ENCODE measurements around the gene ZNF423.
"Not testable (repeated sequence)": the region's sequence is repeated elsewhere in the genome, so short reads cannot be mapped to it uniquely, and the experiment has no call there.

Gene ZNF423

DNA sequence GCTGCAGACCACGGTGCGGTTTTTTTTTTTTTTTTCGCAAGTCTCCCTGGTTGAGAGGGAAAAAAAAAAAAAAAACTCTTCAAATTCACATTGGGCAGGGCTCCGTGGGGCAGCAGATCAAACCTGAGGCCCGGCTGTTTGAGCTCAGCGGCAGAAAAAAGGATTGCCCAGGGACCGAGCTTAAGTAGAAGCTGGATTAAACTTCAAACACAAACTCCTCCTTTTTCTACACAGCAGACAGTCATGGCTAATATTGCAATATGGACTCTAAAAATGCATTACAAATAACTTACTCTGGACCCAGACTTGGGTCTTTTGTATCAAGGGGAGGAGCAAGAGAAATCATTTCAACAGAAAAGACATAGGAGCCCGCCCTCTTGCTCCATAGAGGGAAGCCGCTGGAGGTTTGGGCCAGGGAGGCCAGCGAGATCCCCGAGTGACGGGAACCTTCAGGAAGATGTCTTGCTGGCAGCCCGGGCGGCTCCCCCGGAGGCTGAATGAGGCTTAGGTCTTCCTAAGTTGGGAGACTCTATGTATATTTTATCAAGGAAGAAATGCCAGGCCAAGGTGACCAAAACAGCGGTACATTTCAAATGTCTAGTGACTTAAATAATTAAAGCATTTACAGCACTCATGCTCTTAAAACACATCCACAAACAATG is 167.7 kb downstream of the ZNF423 start:
- no peak for DNase-seq

DNA sequence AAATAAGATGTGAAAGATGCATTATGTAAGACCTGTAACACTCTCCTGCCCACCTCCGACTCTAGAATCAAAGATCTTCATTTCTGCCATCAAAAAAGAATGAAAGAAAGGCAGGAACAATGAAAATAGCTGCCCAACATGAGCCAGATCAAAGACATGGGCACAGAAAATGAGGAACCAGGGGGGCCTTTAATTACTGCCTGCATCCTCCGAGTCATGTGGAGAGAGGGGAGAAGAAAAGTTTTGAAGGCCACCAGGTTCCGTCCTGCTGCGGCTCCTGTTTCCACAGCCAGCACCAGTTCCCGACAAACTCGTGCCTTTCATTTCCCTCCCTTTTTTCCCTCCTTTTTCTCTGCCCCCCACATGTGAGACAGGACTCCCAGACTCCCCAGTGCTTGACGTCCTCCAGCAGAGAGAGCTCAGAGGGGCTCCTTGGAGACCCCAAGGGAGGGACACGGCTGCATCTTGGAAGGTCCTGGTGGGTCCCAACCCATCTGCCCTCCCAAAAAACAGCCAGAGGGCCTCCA is 168.4 kb downstream of the ZNF423 start:
- no peak for DNase-seq

DNA sequence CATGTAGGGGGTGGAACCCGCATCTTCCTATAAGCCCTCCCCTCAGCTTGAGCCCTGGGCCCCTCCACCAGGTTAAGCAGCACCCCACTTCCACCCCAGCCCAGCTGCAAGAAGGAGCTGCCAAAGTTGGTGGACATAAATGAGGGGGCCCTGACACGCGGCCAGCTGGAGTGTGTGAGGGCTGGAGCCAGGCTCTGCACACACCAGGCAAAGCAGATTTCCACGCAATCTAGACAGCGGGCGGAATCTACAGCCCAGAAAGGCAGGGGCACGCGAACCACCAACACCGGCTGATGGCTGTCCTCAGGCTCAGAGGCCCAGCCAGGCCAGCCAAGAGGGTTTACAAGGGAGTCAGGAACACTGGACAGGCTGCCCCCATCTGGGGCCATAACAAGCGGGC is 171.2 kb downstream of the ZNF423 start:
- DNase-seq, result no peak

DNA sequence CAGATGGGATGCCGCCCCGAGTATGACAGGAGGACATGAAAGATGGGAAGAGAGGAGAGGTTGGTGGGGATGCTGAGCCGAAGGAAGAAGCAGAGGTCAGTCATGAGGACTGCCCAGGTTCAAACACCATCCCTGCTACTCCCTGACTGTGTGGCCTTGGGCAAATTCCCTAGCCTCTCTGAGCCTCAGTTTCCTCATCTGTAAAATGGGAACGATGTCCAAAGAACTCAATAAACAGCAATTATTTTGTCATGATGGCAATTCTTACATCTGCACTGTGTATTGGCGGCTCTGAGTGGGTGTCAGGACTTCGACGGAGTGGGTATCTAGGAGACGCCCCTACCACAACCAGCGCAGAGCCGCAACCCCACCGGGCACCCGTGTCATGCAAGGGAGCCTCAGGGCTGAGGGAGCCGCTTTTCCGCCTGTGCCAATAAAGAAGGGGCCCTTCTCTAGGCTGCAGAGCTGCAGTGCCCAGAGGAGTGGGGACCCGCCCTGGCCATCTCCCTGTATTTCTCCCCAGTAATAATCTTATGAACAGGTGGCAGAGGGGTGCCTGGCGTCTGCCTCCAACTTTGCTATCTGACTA is 173.2 kb downstream of the ZNF423 start:
- DNase-seq, result no peak

DNA sequence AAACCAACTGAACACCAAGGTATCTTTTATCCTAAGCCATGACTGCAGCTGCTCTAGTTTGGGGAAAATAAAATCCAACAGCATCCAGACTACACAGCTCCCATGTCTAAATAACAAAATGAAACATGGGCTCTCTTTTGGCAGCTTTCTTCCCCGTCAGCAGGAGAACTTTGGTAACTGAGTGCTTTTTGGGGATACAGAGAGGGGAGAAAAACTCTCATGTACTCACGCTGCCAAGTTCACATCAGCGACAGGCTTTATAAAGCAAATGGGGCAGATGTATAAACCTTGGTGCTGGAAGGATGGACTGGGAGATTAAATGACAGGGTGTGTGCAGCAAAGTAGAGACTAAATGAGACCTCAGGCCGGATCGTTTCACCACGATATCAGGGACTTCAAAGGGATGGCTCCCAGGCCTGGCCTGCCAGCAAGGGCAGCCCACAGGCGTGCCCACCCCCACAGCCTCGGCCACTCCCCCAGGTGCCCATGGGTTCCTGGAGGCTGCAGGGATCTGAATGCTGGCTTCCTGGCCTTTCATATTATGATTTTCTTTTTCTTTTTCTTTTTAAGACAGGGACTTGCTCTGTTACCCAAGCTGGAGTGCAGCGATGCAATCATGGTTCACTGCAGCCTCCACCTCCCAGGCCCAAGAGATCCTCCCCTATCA is 174.6 kb downstream of the ZNF423 start:
- DNase-seq, result no peak

DNA sequence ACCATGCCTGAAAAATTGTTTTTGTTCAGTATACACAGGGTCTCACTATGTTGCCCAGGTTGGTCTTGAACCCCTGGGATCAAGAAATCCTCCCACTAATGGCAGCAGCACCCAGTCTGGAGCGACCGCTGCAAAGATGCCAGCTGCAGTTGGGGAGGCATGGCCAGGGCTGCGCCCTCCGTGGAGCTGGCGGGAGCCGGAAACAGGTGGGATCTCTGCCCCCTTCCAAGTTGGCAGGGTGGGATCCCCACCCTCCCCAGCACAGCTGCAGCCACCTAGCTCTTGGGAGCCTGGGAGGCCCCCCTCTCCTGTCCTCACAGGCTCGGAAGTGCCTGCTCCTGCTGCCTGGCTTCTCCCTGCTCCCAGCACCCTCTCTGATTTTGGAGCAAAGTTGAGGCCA is 176.8 kb downstream of the ZNF423 start:
- no peak for DNase-seq

DNA sequence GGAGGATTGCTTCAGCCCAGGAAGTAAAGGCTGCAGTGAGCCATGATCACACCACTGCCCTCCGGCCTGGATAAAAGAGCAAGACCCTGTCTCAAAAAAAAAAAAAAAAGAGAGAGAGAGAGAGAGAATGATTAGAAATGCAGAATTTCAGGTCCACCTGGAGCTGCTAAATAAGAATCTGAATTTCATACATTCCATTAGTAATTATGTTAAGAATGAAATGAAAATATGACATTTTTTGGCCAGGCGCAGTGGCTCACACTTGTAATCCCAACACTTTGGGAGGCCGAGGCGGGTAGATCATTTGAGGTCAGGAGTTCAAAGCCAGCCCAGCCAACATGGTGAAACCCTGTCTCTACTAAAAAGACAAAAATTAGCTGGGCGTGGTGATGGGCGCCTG is 178.3 kb downstream of the ZNF423 start:
- DNase-seq, result not testable (repeated sequence)

DNA sequence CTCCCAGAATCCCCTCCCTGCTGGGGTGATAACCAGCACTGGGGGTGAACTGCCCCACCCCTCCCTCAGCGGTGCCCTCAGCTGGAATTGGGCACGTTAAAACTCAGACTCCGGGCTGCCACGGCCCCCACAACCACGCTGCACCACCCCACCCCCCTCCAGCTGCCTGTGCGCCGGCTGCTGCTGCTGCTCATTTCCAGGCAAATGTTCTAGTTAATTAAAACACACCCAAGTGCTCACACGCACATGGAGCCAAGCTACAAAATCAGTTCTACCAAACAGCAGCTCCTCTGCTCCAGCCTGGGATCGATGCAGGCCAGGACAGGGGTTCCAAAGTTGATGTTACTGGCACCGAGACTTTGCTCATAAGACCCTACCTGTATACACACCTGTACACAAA is 180.5 kb downstream of the ZNF423 start:
- DNase-seq, result no peak

DNA sequence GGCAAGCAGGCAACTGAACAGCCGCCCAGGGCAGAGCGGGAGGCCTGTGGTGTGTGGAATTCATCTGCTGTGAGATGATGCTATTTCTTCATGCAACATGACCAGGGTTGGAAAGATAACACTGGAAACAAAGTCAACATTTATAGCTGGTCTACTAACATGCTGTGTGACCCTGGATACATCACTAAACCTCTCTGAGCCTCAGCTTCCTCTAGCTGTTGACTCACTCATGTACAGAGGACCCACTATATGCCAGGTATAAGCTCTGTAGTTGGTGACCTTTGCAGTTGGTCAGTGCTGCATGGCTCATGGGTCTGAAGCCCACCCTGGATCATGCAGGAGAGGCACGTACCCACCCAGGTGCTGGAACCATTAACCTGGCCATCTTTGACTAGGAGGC is 180.9 kb downstream of the ZNF423 start:
- DNase-seq, result no peak

DNA sequence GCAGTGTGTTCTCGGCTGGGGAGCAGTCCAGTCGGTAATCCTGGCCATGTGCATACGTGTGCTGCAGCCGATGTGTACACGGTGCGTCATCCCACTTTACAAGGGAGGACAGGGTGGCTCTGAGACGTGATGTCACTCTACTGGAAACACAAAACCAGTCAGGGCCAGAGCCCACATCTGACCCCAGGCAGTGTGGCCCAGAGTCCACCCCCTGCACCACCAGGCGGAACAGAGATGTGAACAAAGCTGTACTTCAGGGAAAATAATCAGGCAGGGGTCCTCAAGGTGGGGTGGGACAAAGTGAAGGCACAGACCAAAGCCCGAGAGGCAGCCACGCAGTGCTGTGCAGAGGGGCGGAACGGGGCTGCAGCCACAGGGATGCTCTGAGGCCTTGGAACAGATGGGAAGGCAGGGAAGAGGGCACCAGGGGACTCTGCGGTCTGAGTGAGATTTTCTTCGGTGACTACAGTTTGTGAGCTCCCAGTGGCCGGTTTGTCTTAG is 181.5 kb downstream of the ZNF423 start:
- DNase-seq, result no peak

DNA sequence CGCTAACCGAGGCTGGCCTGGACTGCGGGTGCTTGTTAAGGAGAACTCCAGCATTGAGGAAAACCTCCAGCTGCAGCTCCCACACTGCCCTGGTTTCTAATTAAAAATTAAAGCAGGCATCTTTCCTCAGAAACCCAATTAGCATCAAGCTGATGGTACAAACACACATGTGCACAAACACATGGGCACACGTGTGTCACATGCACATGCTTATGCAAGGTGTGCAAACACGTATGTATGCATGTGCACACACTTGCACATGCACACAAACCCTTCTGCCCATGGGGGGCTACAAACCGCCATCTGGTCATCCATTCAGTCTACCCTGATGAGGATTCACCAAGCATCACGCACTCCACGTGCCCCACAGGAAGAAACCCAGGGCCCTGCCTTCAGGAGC is 182.5 kb downstream of the ZNF423 start:
- no peak for DNase-seq

DNA sequence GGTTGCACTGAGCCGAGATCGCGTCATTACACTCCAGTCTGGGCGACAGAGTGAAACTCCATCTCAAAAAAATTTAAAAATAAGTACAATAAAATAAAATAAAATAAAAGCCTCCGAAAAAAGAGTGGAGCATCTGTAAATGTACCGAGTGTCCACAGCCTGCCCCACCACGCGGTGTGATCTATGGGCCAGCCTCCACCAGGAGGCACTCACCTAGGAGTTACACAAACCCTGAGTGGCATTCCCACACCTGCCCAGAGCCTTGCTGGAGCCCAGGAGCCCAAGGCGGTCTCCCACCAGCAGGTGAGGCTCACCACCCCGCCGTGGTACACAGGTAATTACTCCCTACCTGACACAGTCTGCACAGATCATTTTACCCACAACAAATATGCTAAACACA is 183.2 kb downstream of the ZNF423 start:
- no peak for DNase-seq

DNA sequence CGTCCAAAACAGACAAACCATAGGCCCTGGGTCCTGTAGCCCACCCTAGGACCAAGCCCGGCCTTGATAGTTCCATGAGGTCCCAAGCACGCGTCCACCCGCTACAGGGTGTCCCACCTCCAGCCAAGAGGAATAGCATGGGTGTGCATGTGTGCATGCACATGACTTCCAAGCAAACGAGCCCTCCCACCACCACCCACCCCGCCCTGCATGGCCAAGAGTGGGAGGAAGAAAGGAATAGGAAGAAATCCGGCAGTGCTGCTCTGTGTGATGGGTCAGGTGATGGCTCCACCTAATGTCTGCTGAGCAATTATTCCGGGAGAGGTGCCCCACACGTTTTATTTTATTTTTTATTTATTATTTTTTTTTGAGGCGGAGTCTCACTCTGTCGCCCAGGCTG is 184.6 kb downstream of the ZNF423 start:
- no peak for DNase-seq

DNA sequence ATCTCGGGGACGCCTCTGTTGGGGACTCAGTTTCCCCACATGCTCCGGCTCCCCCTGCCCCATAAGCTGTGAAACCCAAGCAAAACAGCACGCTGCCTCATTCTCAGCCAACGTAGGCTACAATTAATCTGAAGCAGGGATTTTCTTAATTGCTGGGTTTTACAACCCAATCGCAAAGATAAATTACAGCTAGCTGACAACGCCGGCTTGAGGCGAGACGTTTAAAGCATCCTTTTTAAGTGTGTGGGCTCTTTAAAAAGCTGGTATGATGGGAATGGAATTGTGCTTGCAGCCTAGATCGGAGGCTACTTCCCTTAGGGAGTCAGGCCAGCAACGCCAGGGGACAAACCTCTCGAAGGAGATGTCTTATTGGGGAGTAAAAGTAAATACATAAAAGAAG is 185.3 kb downstream of the ZNF423 start:
- no peak for DNase-seq

DNA sequence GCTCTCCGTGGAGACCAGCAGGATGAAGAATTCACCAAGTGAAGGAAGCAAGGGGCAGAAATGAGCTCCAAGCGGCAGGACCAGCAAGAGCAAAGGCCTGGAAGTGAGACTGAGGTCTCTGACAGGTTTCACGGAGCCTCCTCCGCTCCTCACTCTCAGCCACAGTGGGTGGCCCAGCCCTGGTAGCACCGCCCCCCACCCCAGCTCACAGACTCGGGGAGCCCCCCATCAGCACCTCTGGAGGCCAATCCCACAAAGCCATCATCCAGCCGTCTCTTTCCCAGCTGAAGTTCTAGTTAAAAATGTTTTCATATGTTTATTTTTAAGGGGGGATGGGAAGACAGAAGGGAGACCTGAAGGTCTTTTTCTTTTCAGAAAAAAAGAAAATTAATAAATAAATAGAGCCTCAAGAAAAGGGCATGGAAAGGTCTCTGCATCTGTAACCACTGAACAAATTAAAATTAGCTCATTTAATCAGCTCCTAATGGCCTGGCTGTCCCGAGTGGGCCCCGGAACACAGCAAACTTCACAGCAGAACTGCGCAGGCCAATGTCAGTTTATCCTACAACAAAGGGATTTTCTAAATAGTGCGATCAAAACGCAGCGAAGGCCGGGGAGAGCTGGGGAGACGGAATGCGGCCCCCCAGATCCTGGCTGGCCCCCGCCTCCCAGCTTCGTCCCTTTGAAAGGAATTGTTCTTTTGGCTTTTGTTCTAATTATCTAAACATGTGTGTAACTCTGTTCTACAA is 190.3 kb downstream of the ZNF423 start:
- DNase-seq, result no peak

DNA sequence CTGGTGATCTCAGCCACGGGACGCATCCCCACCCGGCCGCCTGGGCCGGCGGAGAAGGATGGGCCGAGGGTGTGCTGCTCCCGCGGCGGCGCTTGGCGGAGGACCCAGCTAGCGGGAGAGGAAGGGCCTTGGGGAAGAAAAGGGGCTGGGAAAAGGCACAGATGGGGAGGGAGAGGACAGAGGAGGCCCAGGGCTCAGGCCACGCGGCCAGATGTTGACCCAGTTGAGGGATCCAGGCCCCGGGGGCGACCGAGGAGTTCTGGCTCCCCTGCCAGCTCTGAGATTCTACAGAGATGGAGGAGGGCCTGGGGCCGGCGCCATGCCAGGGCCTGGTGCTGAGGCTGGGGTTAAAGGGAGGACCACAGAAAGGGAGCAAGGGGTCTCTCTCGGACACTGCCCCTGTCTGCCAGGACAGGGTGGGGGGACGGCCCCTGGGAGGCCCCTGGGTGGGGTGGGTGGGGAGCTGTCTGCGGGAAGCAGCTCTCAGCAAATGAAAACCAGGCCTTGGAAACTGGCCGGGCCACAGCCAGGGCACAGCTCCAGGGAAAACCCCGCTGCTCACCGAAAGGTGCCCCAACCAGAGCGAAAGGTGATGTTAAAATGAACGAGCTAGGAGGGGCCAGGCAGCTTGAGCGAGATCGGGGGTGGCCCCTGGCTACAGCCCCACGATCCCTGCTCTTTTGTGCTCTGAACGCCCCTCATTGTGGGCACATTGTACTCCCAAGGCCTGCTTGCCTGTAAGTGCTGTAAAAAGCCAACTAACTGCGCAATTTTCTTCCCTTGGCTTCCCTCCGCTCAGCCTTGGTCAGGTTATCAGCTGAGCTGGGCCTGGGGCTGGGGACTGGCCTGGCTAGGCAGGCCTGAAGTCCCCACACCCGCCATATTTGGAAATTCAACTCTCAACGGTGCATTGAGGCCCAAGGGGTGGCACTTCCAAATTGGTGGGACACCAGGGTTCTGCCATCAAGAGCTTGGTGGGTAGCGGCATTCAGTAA is 191.4 kb downstream of the ZNF423 start:
- no peak for DNase-seq

DNA sequence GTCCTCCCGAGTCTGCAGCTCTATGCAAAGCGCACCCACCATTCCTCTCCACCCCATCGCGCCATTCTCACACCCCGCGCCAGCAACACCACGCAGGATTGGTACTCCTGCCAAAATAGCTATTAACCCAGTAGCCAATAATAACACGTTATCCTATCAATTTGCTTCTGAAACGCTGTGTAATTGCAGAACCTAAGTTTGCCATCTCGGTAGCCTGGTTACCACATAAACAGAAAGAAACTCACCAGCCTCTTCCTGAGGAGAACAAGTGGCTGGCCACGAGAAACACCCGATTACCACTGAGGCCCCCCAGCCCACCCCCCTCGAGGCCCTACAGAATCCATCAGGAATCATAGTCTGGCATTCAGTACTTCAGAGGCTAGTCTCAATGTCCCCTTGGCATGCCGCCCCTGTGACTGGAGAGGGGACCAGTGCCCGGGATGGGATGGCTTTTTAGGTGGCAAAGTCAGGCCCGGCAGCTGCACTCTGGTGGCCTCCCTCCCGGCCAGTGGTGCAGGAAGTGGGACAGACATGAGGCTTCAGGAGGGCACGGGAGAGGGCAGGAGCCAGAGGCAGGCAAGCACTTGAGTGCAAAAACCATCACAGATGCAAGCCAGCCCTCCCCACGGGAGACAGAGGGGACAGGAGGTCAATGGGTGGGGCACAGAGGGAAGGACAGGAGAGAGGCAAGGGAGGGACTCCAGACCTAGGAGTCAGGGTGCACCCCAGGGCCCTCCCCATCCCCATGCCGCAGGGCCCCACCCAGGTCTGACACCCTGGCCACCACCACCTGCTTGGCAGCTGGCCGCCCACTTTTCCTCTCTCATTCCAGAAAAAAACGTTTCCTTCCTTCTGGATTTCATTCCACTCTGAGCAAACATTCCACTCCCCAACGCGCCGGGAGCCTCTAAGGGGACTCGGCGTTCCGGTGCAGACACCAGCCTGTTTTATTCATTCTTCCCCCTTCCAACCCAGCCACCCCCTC is 192.5 kb downstream of the ZNF423 start:
- no peak for DNase-seq

DNA sequence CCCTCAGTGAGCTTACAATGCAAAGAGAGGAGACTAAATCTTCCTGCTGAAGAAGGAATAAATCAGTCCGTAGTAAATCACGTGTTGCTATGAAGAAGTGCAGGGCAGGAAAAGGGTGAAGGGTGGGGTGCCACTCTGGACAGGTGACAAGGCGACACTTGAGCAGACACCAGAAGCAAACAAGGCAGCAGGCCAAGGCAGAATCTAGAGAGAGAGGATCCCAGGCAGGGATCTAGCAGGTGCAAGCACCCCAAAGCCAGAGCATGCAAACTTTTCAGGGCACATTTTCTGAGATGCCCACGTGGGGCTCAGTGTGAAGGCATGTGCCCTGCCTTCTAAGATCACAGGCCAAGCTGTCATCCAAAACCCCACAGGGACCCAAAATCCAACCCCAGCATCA is 193.3 kb downstream of the ZNF423 start:
- DNase-seq, result no peak

DNA sequence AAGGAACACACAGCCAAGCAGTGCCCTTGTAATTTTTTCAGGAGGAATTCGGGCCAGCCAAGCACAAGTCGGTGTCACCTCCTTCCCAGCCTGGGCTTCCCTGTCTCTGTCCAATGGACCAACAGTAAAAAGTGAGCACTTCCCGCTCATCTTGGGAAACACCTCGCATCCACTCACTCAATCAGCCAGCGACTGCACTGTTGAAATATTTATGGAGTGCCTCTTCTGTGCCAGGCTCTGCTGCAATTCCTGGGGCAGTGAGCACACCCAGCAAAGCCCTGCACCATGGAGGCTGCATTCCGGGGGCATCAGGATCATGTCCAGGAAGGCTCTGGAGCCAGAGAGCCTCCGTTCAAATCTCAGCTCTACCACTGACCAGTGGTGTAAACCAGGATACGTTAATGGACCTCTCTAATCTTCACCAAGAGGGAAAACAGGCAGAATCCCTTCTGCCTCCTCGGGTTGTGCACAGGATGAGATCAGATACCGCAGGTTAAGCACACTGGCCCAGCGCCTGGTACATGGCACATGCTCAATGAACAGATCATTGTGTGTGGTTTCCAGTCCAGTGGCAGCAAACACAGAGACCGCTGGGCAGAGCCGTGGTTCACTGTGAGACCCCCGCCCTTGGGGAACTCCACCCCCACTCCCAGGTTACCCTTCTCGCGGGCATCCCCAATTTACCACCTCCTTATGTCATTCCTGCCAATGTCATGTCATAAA is 194.3 kb downstream of the ZNF423 start:
- DNase-seq, result no peak

DNA sequence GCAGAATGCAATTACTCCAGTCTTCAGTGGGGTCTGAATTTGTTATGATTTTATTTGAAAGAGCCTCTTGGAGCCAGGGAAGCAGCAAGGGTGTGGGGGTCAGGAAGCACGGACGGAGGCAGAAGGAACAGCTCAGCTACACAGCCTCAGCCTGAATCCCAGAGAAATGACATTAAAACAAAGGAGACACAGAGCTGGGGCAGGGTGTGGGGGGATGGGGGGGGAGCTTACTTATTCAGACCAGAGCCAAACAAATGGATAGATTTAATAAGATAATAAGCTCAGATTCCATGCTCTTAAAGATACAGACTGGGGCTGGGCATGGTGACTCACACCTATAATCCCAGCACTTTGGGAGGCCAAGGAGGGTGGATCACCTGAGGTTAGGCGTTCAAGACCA is 195.3 kb downstream of the ZNF423 start:
- no peak for DNase-seq
